ENCODE measurements around the gene HSFX2.
"Not testable (repeated sequence)": the region's sequence is repeated elsewhere in the genome, so short reads cannot be mapped to it uniquely, and the experiment has no call there.

DNA sequence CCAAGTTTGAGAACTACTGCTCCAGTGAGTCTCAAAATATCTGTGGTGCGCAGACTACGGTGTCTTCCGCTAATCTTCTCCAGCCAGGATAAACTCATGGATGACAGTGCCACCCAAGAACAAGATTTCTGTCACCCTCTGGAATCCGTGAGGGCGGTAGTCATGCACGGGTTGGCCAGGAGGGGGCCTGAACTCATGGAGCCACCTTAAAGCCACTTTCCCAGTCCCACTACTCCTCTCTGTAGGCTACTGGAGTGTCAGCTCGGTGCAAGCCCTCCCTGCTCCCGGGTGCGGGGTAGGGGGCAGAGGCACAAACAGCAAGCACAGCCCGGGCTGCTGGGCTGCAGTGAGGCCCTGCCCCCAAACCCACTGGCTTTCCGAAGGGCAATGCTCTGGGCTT lies 3.5 kb upstream of the HSFX2 start:
- peak; percentile 13 for TF ChIP-seq CTCF (IDR thresholded peaks at IDR 0.05; ENCODE audit: borderline replicate concordance, extremely low read depth, low read length, poor library complexity, severe bottlenecking)
- TF ChIP-seq EZH2 (IDR thresholded peaks at IDR 0.05; ENCODE audit: borderline replicate concordance, low read depth, low read length, severe bottlenecking) = not testable (repeated sequence)
